Fibroblast of villous mesenchyme (primary cell): Measurements from ENCODE around the gene CYP17A1. TPM values are rescaled to one million over a fixed set of nuclear protein-coding genes. Genes with fewer than 3 reads are reported as not detected.

ENCODE experiments used
- DNase-seq: peaks from one replicate; pipeline ENCODE4 v3.0.0-alpha.2; 2010; ENCODE audit warnings: low read depth
- H3K4me3 ChIP-seq: 2 replicates; pipeline ENCODE4 v1.5.1; 2011; ENCODE audit warnings: low read depth, mild to moderate bottlenecking, low read length
- total RNA-seq: library from RNA; depleted of rRNA; stranded (reverse); fragments of >200 nt; gene quantifications from 2 replicates; pipeline ENCODE4 v1.2.3, GENCODE V29; 2012
- TF ChIP-seq, protein P1 (sequence below): IDR thresholded peaks from 2 replicates; pipeline ENCODE4 v1.5.1; 2012; ENCODE audit warnings: low read depth, mild to moderate bottlenecking, low read length; ENCODE audit not compliant: insufficient read depth

Gene CYP17A1, protein sequence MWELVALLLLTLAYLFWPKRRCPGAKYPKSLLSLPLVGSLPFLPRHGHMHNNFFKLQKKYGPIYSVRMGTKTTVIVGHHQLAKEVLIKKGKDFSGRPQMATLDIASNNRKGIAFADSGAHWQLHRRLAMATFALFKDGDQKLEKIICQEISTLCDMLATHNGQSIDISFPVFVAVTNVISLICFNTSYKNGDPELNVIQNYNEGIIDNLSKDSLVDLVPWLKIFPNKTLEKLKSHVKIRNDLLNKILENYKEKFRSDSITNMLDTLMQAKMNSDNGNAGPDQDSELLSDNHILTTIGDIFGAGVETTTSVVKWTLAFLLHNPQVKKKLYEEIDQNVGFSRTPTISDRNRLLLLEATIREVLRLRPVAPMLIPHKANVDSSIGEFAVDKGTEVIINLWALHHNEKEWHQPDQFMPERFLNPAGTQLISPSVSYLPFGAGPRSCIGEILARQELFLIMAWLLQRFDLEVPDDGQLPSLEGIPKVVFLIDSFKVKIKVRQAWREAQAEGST
- not detected in 2 replicates for total RNA-seq

DNA sequence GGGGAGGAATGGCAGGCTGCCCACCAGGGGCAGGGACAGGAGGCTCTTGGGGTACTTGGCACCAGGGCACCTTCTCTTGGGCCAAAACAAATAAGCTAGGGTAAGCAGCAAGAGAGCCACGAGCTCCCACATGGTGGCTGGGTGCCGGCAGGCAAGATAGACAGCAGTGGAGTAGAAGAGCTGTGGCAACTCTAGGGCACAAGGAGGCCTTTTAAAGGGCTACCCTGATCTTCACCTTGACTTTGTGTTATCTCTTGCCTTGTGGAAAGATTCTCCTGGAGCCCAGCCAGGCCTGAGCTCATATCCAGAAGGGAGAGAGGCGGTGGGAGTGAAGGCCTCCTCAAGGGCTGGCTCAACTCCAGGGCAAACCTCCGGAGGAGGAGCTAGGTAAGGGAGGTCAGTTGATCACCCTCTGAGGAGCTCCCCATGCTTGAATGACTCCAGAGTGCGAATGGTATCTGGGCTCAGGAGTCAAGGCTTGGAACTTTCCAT lies at the start of gene CYP17A1:
CYP17A1 (minus strand) TSS at position 184 of the 492 bp plus-strand sequence; CDS start at position 132, 52 bp downstream.
- H3K4me3 ChIP-seq: no peak within 1 kb of the TSS
- no peak for DNase-seq
- TF ChIP-seq, protein P1, sequence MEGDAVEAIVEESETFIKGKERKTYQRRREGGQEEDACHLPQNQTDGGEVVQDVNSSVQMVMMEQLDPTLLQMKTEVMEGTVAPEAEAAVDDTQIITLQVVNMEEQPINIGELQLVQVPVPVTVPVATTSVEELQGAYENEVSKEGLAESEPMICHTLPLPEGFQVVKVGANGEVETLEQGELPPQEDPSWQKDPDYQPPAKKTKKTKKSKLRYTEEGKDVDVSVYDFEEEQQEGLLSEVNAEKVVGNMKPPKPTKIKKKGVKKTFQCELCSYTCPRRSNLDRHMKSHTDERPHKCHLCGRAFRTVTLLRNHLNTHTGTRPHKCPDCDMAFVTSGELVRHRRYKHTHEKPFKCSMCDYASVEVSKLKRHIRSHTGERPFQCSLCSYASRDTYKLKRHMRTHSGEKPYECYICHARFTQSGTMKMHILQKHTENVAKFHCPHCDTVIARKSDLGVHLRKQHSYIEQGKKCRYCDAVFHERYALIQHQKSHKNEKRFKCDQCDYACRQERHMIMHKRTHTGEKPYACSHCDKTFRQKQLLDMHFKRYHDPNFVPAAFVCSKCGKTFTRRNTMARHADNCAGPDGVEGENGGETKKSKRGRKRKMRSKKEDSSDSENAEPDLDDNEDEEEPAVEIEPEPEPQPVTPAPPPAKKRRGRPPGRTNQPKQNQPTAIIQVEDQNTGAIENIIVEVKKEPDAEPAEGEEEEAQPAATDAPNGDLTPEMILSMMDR: no peak

DNA sequence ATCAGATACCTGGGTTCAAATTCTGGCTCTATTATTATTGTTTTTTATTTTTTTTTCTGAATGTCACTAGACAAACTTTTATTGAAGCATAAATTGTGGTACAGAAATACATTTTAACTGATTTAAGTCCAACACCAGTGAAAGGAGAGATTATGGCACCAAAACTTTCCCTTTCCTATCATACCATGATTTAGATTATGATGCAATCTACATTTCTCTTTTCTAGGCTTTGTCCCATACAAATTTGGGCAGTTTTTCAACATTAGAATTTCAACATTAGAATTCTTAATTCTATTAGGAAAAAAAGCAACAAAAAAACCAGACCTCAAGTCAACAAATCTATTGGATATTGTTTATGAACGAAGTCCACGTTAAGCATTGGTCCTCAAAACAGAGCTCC lies 43.0 kb upstream of the CYP17A1 start:
- H3K4me3 ChIP-seq: no peak overlapping the region
- no peak for DNase-seq
- TF ChIP-seq, protein P1: no peak

DNA sequence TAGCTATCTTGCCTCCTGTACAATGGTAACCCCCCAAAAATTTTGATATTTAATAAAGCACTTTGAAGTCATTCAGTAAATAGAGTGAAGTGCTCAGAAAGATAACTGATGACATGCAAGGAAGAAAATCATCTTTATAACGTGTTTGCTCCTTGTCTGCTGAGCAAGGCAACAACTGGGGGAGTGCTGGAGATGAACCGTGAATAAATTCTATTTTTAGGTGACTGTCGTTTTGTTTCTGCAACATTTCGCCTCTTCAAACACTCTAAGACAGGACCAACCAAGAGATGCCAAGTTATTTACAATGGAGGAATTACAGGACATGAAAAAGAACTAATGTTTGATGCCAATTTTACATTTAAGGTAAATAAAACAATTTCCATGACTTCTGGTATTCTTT lies 41.4 kb upstream of the CYP17A1 start:
- DNase-seq: no peak
- no peak overlapping the region for H3K4me3 ChIP-seq
- TF ChIP-seq, protein P1: no peak

DNA sequence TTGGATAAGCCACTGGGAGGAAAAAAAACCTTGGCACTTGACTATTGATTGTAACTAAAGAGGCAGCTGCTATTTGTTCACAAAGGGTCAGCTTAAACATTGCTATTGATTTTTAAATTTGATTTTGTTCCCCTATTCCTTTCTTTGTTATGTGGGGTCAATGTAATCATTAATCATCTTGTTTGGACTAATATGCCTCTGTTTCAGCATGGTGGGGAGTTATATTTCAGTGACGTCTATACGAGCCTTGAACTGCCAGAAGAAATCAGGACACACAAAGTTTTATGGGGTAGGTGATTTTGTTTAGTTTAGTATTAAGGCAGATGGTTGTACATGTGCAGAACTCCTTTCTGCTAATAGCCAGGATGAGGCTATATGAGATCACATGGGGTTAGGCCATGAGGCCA lies 39.5 kb upstream of the CYP17A1 start:
- DNase-seq: no peak
- TF ChIP-seq, protein P1: no peak
- H3K4me3 ChIP-seq: no peak overlapping the region

DNA sequence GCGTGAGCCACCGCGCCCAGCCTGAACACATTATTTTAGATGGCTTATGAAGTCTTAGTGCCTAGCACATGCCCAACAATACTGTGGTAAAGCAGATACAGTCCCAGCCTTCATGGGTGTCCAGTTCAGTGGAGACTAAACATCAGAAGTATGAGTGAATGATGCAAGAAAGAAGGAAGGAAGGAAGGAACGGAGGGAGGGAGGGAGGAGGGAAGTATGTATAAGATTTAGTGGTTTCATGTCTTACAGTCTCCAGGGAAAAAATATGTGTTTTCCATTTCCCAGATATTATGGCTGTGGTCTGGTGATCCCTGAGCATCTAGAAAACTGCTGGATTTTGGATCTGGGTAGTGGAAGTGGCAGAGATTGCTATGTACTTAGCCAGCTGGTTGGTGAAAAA lies 35.0 kb upstream of the CYP17A1 start:
- no peak for DNase-seq
- H3K4me3 ChIP-seq: no peak overlapping the region
- TF ChIP-seq, protein P1: no peak

DNA sequence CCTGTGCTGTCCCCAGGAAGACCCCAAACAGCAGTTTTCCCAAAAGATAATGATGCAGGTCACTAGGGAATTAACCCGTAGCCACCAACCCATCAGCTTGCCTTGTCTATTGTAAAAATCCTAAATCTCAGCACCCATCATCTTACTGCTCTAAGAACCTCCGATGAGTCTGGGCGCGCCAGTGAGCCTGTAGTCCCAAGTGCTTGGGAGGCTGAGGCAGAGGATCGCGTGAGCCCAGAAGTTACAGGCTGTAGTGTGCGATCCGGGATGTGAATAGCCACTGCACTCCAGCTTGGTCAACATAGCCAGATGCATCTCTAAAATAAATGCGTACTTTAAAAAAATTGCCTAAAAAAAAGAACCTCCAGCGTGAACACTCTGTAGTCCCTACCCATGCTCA lies 33.0 kb upstream of the CYP17A1 start:
- H3K4me3 ChIP-seq: no peak overlapping the region
- no peak for DNase-seq
- TF ChIP-seq, protein P1: no peak
